A549 (cell line): ENCODE data around the gene EPHA1.

Source experiments
- EP300 ChIP-seq, 2 experiments: fragments of >200 bp; sonication (Bioruptor Twin); formaldehyde crosslinking; IDR thresholded peaks; 2 replicates in 1 of 2; 3 replicates in 1 of 2; pipeline ENCODE4 v1.6.1; 2016 to 2017
- ESRRA ChIP-seq: fragments of 150-350 bp; IDR thresholded peaks from 2 replicates; pipeline ENCODE4 v1.6.1; 2014; ENCODE audit warnings: mild to moderate bottlenecking, low read length, borderline replicate concordance
- KDM1A ChIP-seq: fragments of 200-600 bp; sonication (generic); IDR thresholded peaks from 2 replicates; pipeline ENCODE4 v1.6.1; 2016; ENCODE audit warnings: low read depth, mild to moderate bottlenecking
- MYC ChIP-seq: IDR thresholded peaks from 2 replicates; pipeline ENCODE4 v1.6.1; 2012; ENCODE audit warnings: mild to moderate bottlenecking, inconsistent platforms, low read length, improper control_type of control experiment, borderline replicate concordance
- RAD21 ChIP-seq, 2 experiments: fragments of >200 bp in 1 of 2; sonication (Bioruptor Twin) in 1 of 2; formaldehyde crosslinking in 1 of 2; IDR thresholded peaks in 1 of 2; conservative IDR thresholded peaks in 1 of 2; 2 replicates in 1 of 2; 3 replicates in 1 of 2; pipeline ENCODE4 v1.6.1; 2012 to 2018; ENCODE audit warnings: inconsistent platforms in 1 of 2
- TF ChIP-seq, protein P1 (sequence below): fragments of 200-600 bp; sonication (generic); IDR thresholded peaks from 2 replicates; pipeline ENCODE4 v1.6.1; 2016; ENCODE audit warnings: antibody characterized with exemption, mild to moderate bottlenecking, moderate library complexity
- TF ChIP-seq, protein P2 (sequence below): fragments of 450-650 bp; IDR thresholded peaks from 2 replicates; pipeline ENCODE4 v1.6.1; 2014; ENCODE audit warnings: antibody characterized with exemption
- TF ChIP-seq, protein P3 (sequence below): fragments of >200 bp; sonication (Bioruptor Twin); formaldehyde crosslinking; IDR thresholded peaks from 3 replicates; pipeline ENCODE4 v1.5.1; 2016

DNA sequence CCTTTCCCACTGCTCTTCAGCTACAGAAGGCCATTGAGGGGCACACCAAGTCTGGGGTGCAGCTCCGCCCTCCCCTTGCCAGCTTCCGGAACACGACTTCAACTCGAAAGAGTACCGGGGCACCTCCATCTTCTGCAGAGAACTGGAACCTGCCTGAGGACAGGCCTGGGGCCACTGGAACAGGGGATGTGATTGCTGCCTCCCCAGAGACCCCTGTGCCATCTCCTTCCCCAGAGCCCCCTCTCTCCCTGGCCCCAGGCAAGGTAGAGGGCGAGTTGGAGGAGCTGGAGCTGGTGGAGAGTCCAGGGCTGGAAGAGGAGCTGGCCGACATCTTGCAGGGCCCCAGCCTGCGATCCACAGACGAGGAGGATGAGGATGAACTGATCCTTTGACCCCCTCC, 57.1 kb downstream of the EPHA1 start:
- TF ChIP-seq, protein P1, sequence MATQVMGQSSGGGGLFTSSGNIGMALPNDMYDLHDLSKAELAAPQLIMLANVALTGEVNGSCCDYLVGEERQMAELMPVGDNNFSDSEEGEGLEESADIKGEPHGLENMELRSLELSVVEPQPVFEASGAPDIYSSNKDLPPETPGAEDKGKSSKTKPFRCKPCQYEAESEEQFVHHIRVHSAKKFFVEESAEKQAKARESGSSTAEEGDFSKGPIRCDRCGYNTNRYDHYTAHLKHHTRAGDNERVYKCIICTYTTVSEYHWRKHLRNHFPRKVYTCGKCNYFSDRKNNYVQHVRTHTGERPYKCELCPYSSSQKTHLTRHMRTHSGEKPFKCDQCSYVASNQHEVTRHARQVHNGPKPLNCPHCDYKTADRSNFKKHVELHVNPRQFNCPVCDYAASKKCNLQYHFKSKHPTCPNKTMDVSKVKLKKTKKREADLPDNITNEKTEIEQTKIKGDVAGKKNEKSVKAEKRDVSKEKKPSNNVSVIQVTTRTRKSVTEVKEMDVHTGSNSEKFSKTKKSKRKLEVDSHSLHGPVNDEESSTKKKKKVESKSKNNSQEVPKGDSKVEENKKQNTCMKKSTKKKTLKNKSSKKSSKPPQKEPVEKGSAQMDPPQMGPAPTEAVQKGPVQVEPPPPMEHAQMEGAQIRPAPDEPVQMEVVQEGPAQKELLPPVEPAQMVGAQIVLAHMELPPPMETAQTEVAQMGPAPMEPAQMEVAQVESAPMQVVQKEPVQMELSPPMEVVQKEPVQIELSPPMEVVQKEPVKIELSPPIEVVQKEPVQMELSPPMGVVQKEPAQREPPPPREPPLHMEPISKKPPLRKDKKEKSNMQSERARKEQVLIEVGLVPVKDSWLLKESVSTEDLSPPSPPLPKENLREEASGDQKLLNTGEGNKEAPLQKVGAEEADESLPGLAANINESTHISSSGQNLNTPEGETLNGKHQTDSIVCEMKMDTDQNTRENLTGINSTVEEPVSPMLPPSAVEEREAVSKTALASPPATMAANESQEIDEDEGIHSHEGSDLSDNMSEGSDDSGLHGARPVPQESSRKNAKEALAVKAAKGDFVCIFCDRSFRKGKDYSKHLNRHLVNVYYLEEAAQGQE: no peak
- TF ChIP-seq, protein P2, sequence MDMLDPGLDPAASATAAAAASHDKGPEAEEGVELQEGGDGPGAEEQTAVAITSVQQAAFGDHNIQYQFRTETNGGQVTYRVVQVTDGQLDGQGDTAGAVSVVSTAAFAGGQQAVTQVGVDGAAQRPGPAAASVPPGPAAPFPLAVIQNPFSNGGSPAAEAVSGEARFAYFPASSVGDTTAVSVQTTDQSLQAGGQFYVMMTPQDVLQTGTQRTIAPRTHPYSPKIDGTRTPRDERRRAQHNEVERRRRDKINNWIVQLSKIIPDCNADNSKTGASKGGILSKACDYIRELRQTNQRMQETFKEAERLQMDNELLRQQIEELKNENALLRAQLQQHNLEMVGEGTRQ: no peak
- TF ChIP-seq ESRRA (no peak), EP300 (IDR thresholded peaks at IDR 0.05) (no peak), KDM1A (no peak), MYC (no peak), RAD21 (conservative IDR thresholded peaks at IDR 0.05 in 1 of 2, IDR thresholded peaks at IDR 0.05 in 1 of 2) (no peak)
- TF ChIP-seq, protein P3, sequence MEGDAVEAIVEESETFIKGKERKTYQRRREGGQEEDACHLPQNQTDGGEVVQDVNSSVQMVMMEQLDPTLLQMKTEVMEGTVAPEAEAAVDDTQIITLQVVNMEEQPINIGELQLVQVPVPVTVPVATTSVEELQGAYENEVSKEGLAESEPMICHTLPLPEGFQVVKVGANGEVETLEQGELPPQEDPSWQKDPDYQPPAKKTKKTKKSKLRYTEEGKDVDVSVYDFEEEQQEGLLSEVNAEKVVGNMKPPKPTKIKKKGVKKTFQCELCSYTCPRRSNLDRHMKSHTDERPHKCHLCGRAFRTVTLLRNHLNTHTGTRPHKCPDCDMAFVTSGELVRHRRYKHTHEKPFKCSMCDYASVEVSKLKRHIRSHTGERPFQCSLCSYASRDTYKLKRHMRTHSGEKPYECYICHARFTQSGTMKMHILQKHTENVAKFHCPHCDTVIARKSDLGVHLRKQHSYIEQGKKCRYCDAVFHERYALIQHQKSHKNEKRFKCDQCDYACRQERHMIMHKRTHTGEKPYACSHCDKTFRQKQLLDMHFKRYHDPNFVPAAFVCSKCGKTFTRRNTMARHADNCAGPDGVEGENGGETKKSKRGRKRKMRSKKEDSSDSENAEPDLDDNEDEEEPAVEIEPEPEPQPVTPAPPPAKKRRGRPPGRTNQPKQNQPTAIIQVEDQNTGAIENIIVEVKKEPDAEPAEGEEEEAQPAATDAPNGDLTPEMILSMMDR: no peak
